Right lobe of liver (tissue), 6 donors: ENCODE measurements around the gene PRSS36. TPM values are rescaled to one million over a fixed set of nuclear protein-coding genes. Genes with fewer than 3 reads are reported as not detected.

Source experiments
- ATAC-seq, 4 donors: fragments of 200-7000 bp; cut with Tn5 transposase; one replicate each; pipeline ENCODE4 v1.9.1; 2020; ENCODE audit warnings: mild to moderate bottlenecking in 4 of 4, moderate library complexity in 4 of 4
- DNase-seq, 3 donors: peaks; one replicate each; pipeline ENCODE4 v3.0.0-alpha.2; 2020
- H3K27ac ChIP-seq, 3 donors: fragments of 200-600 bp; one replicate each; pipeline ENCODE4 v1.8.0; 2022
- H3K27me3 ChIP-seq, 2 donors: fragments of 200-600 bp; one replicate each; pipeline ENCODE4 v1.8.0; 2022
- H3K36me3 ChIP-seq, 4 donors: fragments of 200-600 bp; sonication (generic) in 1 of 4; one replicate each; pipeline versions ENCODE4 v1.5.1 to v1.8.0; 2017 to 2022; ENCODE audit warnings: control low read depth in 1 of 4
- H3K4me1 ChIP-seq, 4 donors: fragments of 200-600 bp; sonication (generic) in 1 of 4; one replicate each; pipeline versions ENCODE4 v1.5.1 to v1.8.0; 2017 to 2022; ENCODE audit warnings: control low read depth in 1 of 4
- H3K4me3 ChIP-seq, 3 donors: fragments of 200-600 bp; one replicate each; pipeline ENCODE4 v1.8.0; 2022
- H3K9me3 ChIP-seq, 4 donors: fragments of 200-600 bp; sonication (generic) in 1 of 4; one replicate each; pipeline versions ENCODE4 v1.5.1 to v1.8.0; 2017 to 2022; ENCODE audit warnings: control low read depth in 1 of 4
- POLR2A ChIP-seq: fragments of 450-650 bp; IDR thresholded peaks from one replicate; pipeline ENCODE4 v1.6.1; 2017; ENCODE audit warnings: antibody characterized with exemption, mild to moderate bottlenecking
- WGBS: methylation state at CpG from one replicate; pipeline ENCODE4 v1.1.6; 2018; ENCODE audit warnings: low coverage, low lambda C conversion rate; ENCODE audit not compliant: insufficient coverage; ENCODE audit errors: missing lambda C conversion rate; 5-methylcytosine and 5-hydroxymethylcytosine counted together
- intact Hi-C, 2 donors: fragments of 100-400 bp; cut with DNase I; formaldehyde crosslinking; loops; one replicate each; pipeline versions ENCODE4 v1.11.2 to v1.14.1; 2022
- total RNA-seq, 6 experiments: library from RNA; depleted of rRNA in 2 of 6; stranded (reverse); fragments of >200 nt in 2 of 6; fragmentation: NEBNext Ultra II Directional in 3 of 6; extraction: Animal tissue kit (Norgen Biotek cat#: 25700) in 3 of 6; gene quantifications; one replicate each; pipeline versions ENCODE4 v1.1.0 to v1.2.4, GENCODE V29; 2016 to 2023
- TF ChIP-seq, protein P1 (sequence below), 4 donors: fragments of 200-600 bp in 3 of 4; fragments of 450-650 bp in 1 of 4; IDR thresholded peaks; one replicate each; pipeline versions ENCODE4 v1.5.1 to v1.8.0; 2016 to 2022; ENCODE audit warnings: antibody characterized with exemption in 4 of 4, mild to moderate bottlenecking in 2 of 4
- donor health status: DM: no; HTN: yes; CAD: no.
- donor health status: DM: no; HTN: no; CAD: no.
- donor health status: DM: no; HTN: no; CAD: no.
- donor health status: DM: no; HTN: yes; CAD: no.
- donor health status: DM: no; HTN: yes; CAD: no.

The PRSS36 gene
- total RNA-seq, 6 experiments from 2014 or later, result 0.25 to 1.6 (median 1.0) TPM

- TF ChIP-seq, protein P1, sequence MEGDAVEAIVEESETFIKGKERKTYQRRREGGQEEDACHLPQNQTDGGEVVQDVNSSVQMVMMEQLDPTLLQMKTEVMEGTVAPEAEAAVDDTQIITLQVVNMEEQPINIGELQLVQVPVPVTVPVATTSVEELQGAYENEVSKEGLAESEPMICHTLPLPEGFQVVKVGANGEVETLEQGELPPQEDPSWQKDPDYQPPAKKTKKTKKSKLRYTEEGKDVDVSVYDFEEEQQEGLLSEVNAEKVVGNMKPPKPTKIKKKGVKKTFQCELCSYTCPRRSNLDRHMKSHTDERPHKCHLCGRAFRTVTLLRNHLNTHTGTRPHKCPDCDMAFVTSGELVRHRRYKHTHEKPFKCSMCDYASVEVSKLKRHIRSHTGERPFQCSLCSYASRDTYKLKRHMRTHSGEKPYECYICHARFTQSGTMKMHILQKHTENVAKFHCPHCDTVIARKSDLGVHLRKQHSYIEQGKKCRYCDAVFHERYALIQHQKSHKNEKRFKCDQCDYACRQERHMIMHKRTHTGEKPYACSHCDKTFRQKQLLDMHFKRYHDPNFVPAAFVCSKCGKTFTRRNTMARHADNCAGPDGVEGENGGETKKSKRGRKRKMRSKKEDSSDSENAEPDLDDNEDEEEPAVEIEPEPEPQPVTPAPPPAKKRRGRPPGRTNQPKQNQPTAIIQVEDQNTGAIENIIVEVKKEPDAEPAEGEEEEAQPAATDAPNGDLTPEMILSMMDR (IDR thresholded peaks at IDR 0.05), result no peak
- TF ChIP-seq POLR2A, result no peak
- ATAC-seq (no peak), DNase-seq (no peak)
- Histone ChIP-seq H3K4me3 (no peak overlapping the region), H3K36me3 (peaks cover 0 to 14% (median 1%) of the 10 kb centered on the region in 4 donors), H3K9me3 (no peaks in the 10 kb centered on the region), H3K4me1 (peaks cover 0 to 65% (median 23%) of the 10 kb centered on the region in 4 donors), H3K27ac (peak overlapping the region in 1 of 3 donors; percentile 74), H3K27me3 (no peaks in the 10 kb centered on the region)
- intact Hi-C loops, result no loop called here
- 76% methylated on average over 5 of the region's 12 CpGs for WGBS
Observed at GRCh38 chr16:31109622-31110021, 40.2 kb downstream of the PRSS36 start.

GRCh38 chr16:31108794-31109558 lies 40.9 kb downstream of the PRSS36 start:
- H3K27me3 ChIP-seq, result no peaks in the 10 kb centered on the region
- peak overlapping the region; percentile 90 to 96 (median 91) for H3K27ac ChIP-seq
- no peak for ATAC-seq
- H3K4me1 ChIP-seq, result peaks cover 0 to 59% (median 20%) of the 10 kb centered on the region in 4 donors
- no peak for DNase-seq
- no peaks in the 10 kb centered on the region for H3K9me3 ChIP-seq
- 44% methylated on average over 5 of the region's 57 CpGs for WGBS
- peaks cover 0 to 14% (median 1%) of the 10 kb centered on the region in 4 donors for H3K36me3 ChIP-seq
- TF ChIP-seq, protein P1 (IDR thresholded peaks at IDR 0.05), result no peak
- no peak for TF ChIP-seq POLR2A
- H3K4me3 ChIP-seq, result peak overlapping the region; percentile 70 to 97 (median 95)
- intact Hi-C loops, result no loop called here

GRCh38 chr16:31108035-31108793 lies 41.7 kb downstream of the PRSS36 start, which contains the start of gene BCKDK:
BCKDK (plus strand) TSS chr16:31108386; CDS start chr16:31109224, 838 bp downstream.
- Histone ChIP-seq H3K36me3 (peaks cover 0 to 14% (median 1%) of the 10 kb centered on the region in 4 donors), H3K9me3 (no peaks in the 10 kb centered on the region), H3K27me3 (no peaks in the 10 kb centered on the region), H3K27ac (peak within 1 kb of the TSS; percentile 90 to 96 (median 91)), H3K4me3 (peak within 1 kb of the TSS; percentile 70 to 97 (median 95)), H3K4me1 (peaks cover 0 to 51% (median 15%) of the 10 kb centered on the region in 4 donors)
- peak; percentile 79 to 85 (median 82) for DNase-seq
- 42% methylated on average over 6 of the region's 68 CpGs for WGBS
- TF ChIP-seq, protein P1 (IDR thresholded peaks at IDR 0.05), result no peak
- TF ChIP-seq POLR2A, result peak; percentile 67
- intact Hi-C loops, result no loop called here
- ATAC-seq, result peak; percentile 65 to 74 (median 71)

DNA sequence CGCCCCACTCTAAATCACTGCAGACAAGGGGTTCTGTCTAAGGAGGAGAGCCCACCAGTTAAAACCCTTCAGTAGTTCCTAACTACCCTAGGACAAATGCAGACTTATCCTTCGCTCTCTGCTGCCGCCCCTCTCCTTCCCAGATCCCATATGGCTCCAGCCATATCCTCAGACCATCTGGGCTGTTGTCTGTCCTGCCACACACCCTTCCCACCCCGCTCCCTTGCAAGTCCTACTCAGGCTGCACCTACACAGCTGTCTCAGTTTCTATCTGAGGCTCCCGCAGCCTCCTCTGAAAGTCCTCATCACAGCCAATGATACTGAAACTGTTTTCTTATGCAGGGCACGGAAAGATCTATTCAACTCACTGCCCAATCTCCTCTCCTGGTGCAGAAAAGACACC lies 42.4 kb downstream of the PRSS36 start:
- 90% methylated on average over 6 of the region's 6 CpGs for WGBS
- ATAC-seq, result no peak

More for the DNA sequence above, 42.4 kb downstream of the PRSS36 start:
- H3K4me3 ChIP-seq, result no peak overlapping the region
- peak overlapping the region in 1 of 3 donors; percentile 90 for H3K27ac ChIP-seq
- intact Hi-C loops, result no loop called here
- TF ChIP-seq, protein P1 (IDR thresholded peaks at IDR 0.05), result no peak
- no peak for TF ChIP-seq POLR2A
- no peaks in the 10 kb centered on the region for H3K27me3 ChIP-seq
- DNase-seq, result no peak
- H3K4me1 ChIP-seq, result peaks cover 0 to 44% (median 8%) of the 10 kb centered on the region in 4 donors
- peaks cover 0 to 14% (median 1%) of the 10 kb centered on the region in 4 donors for H3K36me3 ChIP-seq
- no peaks in the 10 kb centered on the region for H3K9me3 ChIP-seq
